Prostate gland (tissue), 2 donors: Measurements from ENCODE around the gene TNFSF13. TPM values are rescaled to one million over a fixed set of nuclear protein-coding genes. Genes with fewer than 3 reads are reported as not detected.
A peak's percentile ranks its signal among the peaks of the same experiment; 100 is the strongest.

Experiments
- DNase-seq: peaks from one replicate; pipeline ENCODE4 v3.0.0-alpha.2; 2019; ENCODE audit warnings: low spot score
- H3K27ac ChIP-seq, 2 donors: fragments of 200-600 bp; sonication (generic); 2 replicates each; pipeline ENCODE4 v1.5.1; 2017 to 2019
- H3K27me3 ChIP-seq: fragments of 200-600 bp; sonication (generic); replicated peaks from 2 replicates; pipeline ENCODE4 v1.5.1; 2019; ENCODE audit not compliant: insufficient read depth
- H3K36me3 ChIP-seq, 2 donors: fragments of 200-600 bp; sonication (generic); 1 replicate in 1 of 2; 2 replicates in 1 of 2; pipeline versions ENCODE4 v1.5.1 to v1.8.1; 2017 to 2019
- H3K4me1 ChIP-seq: fragments of 200-600 bp; sonication (generic); replicated peaks from 2 replicates; pipeline ENCODE4 v1.5.1; 2019
- H3K4me3 ChIP-seq, 2 donors: fragments of 200-600 bp; sonication (generic); 2 replicates each; pipeline ENCODE4 v1.5.1; 2017 to 2019
- H3K9me3 ChIP-seq: fragments of 200-600 bp; sonication (generic); 2 replicates; pipeline ENCODE4 v1.5.1; 2017
- CTCF ChIP-seq, 4 experiments: fragments of 200-600 bp in 2 of 4; fragments of 450-650 bp in 2 of 4; sonication (generic) in 2 of 4; IDR thresholded peaks; 1 replicate in 3 of 4; 2 replicates in 1 of 4; pipeline ENCODE4 v1.5.1; 2016 to 2019; ENCODE audit warnings: antibody characterized with exemption in 4 of 4, mild to moderate bottlenecking in 2 of 4, moderate library complexity in 2 of 4
- POLR2A ChIP-seq: fragments of 450-650 bp; IDR thresholded peaks from one replicate; pipeline ENCODE4 v1.6.1; 2016; ENCODE audit warnings: antibody characterized with exemption, mild to moderate bottlenecking
- POLR2AphosphoS5 ChIP-seq: sonication (generic); formaldehyde crosslinking; IDR thresholded peaks from one replicate; pipeline ENCODE4 v1.6.1; 2017; ENCODE audit warnings: antibody characterized with exemption
- WGBS: methylation state at CpG from one replicate; pipeline ENCODE4 v1.1.5; 2018; 5-methylcytosine and 5-hydroxymethylcytosine counted together
- intact Hi-C: fragments of 100-400 bp; cut with DNase I; formaldehyde crosslinking; loops from one replicate; pipeline ENCODE4 v1.14.2; 2022
- total RNA-seq, 2 donors: library from RNA; depleted of rRNA; stranded (reverse); fragments of >200 nt; gene quantifications; one replicate each; pipeline ENCODE4 v1.1.0, GENCODE V29; 2016

Gene TNFSF13
- total RNA-seq, 2 donors from 2014 or later: 20.4 to 21.1 TPM

- H3K4me1 ChIP-seq: peaks cover 52% of the 10 kb centered on the region
- H3K27ac ChIP-seq: peak overlapping the region; percentile 92 to 96
- peaks cover 0 to 4% of the 10 kb centered on the region in 2 donors for H3K36me3 ChIP-seq
- 57% methylated on average over 18 of the region's 18 CpGs for WGBS
- H3K9me3 ChIP-seq: no peaks in the 10 kb centered on the region
- H3K27me3 ChIP-seq: no peaks in the 10 kb centered on the region
- peak overlapping the region; percentile 22 to 25 for H3K4me3 ChIP-seq
- intact Hi-C loops: loop anchor here (5.0 kb wide), 2 partner anchors 122 to 207 kb away; partner anchors contain the start of genes FGF11, KCTD11 and TMEM102
- TF ChIP-seq POLR2AphosphoS5 (no peak), CTCF (IDR thresholded peaks at IDR 0.05) (no peak), POLR2A (no peak)
- DNase-seq: peak; percentile 31
Measured at GRCh38 chr17:7559320-7560171, 996 bp downstream of the TNFSF13 start.

GRCh38 chr17:7560172-7561027 lies 1.9 kb downstream of the TNFSF13 start:
- H3K4me1 ChIP-seq: peaks cover 52% of the 10 kb centered on the region
- 17% methylated on average over 22 of the region's 22 CpGs for WGBS
- H3K27me3 ChIP-seq: no peaks in the 10 kb centered on the region
- no peak for TF ChIP-seq POLR2AphosphoS5
- TF ChIP-seq CTCF (IDR thresholded peaks at IDR 0.05): peak in 3 of 4 experiments; percentile 27 to 72 (median 72)
- no peak for TF ChIP-seq POLR2A
- peaks cover 0 to 11% of the 10 kb centered on the region in 2 donors for H3K36me3 ChIP-seq
- intact Hi-C loops: loop anchor here (1.0 to 5.0 kb wide), 3 partner anchors 46 to 208 kb away; partner anchors contain the start of genes FGF11, KCTD11 and TMEM102
- no peaks in the 10 kb centered on the region for H3K9me3 ChIP-seq
- peak overlapping the region; percentile 92 to 96 for H3K27ac ChIP-seq
- peak overlapping the region; percentile 94 to 99 for H3K4me3 ChIP-seq
- DNase-seq: peak; percentile 48

GRCh38 chr17:7561028-7561575 lies 2.6 kb downstream of the TNFSF13 start:
- Histone ChIP-seq H3K36me3 (peaks cover 0 to 11% of the 10 kb centered on the region in 2 donors), H3K9me3 (no peaks in the 10 kb centered on the region), H3K4me1 (peaks cover 52% of the 10 kb centered on the region), H3K4me3 (peak overlapping the region; percentile 94 to 99), H3K27me3 (no peaks in the 10 kb centered on the region), H3K27ac (peak overlapping the region; percentile 92 to 96)
- WGBS: under 1% methylated on average over 32 of the region's 32 CpGs
- peak; percentile 92 for DNase-seq
- TF ChIP-seq POLR2A (no peak), POLR2AphosphoS5 (peak; percentile 68), CTCF (IDR thresholded peaks at IDR 0.05) (peak; percentile 74 to 97 (median 91))
- intact Hi-C loops: loop anchor here (1.0 to 5.0 kb wide), 3 partner anchors 47 to 209 kb away; partner anchors contain the start of genes FGF11, KCTD11 and TMEM102

GRCh38 chr17:7561589-7562207 lies 3.1 kb downstream of the TNFSF13 start, which contains the start of gene SENP3:
SENP3 (plus strand) TSS chr17:7561919; CDS start chr17:7563077, 1,158 bp downstream.
- H3K36me3 ChIP-seq: peaks cover 0 to 11% of the 10 kb centered on the region in 2 donors
- intact Hi-C loops: loop anchor here (1.0 to 5.0 kb wide), 3 partner anchors 47 to 209 kb away; partner anchors contain the start of genes FGF11, KCTD11 and TMEM102
- peak in 2 of 4 experiments; percentile 32 to 56 for TF ChIP-seq CTCF (IDR thresholded peaks at IDR 0.05)
- peak; percentile 54 for TF ChIP-seq POLR2A
- TF ChIP-seq POLR2AphosphoS5: peak; percentile 79
- H3K4me3 ChIP-seq: peak within 1 kb of the TSS; percentile 94 to 99
- 1% methylated on average over 59 of the region's 82 CpGs for WGBS
- no peaks in the 10 kb centered on the region for H3K9me3 ChIP-seq
- H3K27ac ChIP-seq: peak within 1 kb of the TSS; percentile 92 to 96
- DNase-seq: peak; percentile 90
- peaks cover 52% of the 10 kb centered on the region for H3K4me1 ChIP-seq
- no peaks in the 10 kb centered on the region for H3K27me3 ChIP-seq
